Embryonic facial prominence (tissue), 1 donor: ENCODE measurements around the gene CRAMP1.
"Not testable (repeated sequence)": the region's sequence is repeated elsewhere in the genome, so short reads cannot be mapped to it uniquely, and the experiment has no call there.

Source experiments
- DNase-seq: peaks from one replicate; pipeline ENCODE4 v3.0.0-alpha.2; 2016; ENCODE audit errors: extremely low spot score

Gene CRAMP1

GRCh38 chr16:1612320-1613111 is at the start of gene CRAMP1:
Gene CRAMP1 (plus strand): TSS chr16:1612360. CDS start chr16:1614640, 2,280 bp downstream.
- no peak for DNase-seq

DNA sequence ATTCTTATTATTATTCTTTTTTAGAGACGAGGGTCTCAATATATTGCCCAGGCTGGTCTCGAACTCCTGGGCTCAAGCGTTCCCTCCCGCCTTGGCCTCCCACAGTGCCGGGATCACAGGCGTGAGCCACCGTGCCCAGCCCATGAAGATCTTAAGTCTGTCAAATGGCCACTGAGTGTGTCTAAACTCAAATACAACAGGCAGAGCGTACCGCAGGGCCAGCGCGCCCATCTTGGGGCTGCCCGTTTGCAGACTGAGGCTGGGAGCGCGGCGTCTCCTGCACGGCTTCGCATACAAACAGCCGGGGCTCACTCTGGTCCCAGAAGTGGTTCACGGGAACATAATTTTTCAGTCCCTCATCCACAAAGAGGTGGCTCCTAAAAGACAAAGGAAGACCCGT is 48.4 kb upstream of the CRAMP1 start:
- DNase-seq, result no peak

- DNase-seq, result no peak
Measured at GRCh38 chr16:1564325-1564724, 47.8 kb upstream of the CRAMP1 start.

GRCh38 chr16:1565083-1565805 is 46.9 kb upstream of the CRAMP1 start:
- DNase-seq, result no peak

GRCh38 chr16:1567988-1568387 is 44.2 kb upstream of the CRAMP1 start:
- no peak for DNase-seq

- no peak for DNase-seq
Measured at GRCh38 chr16:1571012-1571671, 41.0 kb upstream of the CRAMP1 start.

DNA sequence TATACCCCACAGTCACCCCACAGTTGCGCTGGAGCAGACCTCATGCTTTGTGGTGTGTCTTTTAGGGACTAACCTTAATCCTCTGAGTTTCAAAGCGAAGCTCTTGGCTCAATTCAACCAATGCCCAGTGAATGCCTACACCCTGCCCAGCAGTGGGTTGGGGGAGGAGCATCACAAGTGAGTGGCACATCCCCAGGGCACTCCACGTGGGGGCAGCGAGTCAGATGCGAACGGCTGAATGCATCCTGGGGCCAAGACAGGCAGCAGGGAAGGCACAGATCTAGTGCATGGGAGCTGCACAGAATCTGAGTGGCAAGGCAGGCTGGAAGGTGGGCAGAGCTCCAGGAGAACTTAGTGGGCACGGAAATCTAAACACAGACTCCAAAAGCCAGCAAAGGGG is 39.5 kb upstream of the CRAMP1 start:
- no peak for DNase-seq

DNA sequence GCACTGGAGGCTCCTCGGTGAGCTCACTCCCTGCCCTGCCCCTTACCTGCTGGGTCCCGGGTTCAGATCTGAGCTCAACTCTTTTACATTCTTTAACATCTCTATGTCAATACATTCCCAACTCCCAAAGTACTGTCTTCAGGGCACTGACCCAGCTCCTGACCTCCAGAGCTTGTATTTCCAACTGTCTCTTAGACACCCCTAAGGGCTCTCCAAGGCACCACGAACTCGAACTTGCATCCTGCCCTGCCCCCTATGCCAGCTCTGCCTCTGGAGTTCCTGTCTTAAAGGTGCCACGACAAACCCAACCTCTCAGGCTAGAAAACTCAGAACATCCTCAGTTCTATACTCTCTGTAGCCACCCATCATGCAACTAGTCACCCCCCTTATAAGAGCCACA is 38.9 kb upstream of the CRAMP1 start:
- no peak for DNase-seq

- DNase-seq, result no peak
Measured at GRCh38 chr16:1575578-1575977, 36.6 kb upstream of the CRAMP1 start.

DNA sequence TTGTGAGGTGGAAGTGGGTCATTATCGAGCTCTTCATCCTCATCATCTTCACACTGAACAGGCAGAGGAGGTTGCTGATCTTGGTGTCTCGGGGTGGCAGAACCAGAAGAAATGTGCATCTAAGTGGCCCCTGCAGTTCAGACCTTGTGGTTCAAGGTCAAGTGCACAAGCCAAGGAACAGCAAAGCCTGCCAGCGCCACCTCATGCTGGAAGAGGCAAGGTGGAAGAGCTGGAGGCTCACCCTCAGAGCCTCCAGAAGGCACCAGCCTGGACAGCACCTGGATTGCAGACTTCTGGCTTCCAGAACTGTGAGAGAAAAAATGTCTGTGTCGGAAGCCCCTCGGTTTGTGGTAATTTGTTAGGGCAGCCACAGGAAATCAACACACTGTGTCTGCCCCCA is 32.9 kb upstream of the CRAMP1 start:
- no peak for DNase-seq

GRCh38 chr16:1580256-1580655 is 31.9 kb upstream of the CRAMP1 start:
- DNase-seq, result no peak

DNA sequence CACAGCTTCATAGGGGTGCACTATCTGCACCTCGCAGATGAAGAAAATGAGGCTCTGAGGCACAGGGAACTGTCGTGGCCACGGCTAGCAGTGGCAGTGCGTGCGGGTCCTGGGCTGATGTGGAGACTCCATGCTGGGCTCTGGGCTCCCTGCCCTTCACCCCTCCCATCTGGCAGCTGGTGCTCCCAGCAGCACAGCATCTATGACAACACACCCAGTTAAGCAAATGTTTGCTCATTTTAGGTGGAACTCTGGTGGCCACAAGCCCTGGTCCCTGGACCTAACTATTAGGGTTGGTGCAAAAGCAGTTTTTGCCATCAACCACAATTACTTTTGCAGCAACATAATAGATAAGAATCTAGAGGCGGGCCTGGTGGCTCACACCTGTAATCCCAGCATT is 31.2 kb upstream of the CRAMP1 start:
- no peak for DNase-seq

DNA sequence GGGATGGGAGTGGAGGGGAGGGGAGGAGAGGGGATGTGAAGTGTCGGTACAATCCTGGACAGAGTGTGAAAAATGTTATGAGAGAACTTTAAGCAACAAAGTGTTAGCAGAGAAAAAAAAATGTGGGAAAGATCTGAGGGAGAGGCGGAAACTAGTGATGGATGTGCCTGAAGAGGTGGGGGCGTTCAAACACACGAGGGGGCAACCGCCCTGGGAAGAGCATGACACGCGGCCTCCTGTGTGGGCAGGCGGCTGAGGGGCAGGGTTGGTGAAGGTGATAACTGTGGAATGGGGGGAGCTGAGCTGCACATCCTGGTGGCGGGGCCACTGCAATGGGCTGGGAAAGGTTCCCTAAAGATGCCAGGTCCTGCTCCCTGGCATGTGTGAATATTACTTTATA is 30.4 kb upstream of the CRAMP1 start:
- DNase-seq, result no peak

DNA sequence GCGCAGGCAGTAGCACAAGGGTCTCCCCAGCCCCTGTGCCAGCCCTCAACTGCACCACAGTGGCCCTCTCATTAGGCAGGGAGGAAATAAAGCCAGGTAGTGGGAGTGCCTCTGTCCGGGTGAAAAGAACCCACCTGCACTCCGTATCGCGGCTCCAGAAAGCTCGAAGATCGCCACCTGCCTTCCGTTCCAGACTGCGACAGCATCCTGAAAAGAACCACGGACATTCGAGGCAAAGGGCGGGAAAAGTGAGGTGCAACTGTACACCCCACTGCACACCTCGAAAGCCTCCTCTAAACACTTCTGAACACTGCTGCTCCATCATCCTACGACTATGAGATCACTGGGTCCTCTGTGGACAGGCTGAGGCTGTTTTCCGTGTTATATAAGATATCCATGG is 29.0 kb upstream of the CRAMP1 start:
- no peak for DNase-seq

DNA sequence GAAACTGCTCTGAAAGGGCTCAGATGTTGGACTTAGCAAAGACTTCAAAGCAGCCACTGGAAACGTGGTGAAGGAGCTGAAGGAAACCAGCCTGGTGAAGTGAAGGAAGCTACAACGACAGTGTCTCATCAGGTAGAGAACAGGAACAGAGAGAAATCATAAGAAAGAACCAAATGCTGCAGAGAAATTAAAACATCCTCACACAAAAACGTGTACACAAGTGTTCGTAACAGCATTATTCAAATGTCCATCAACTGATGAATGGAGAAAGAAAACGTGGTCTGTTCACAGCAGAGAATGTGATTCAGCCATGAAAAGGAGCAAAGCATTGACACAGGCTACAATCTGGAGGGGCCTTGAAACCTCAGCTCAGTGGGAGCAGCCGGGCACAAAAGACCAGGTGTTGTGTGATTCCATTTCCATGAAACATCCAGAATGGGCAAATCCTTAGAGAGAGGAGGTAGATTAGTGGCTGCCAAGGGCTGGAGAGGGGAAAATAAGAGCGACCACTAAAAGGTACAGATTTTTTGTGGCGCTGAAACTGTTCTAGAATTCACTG is 27.2 kb upstream of the CRAMP1 start:
- no peak for DNase-seq

DNA sequence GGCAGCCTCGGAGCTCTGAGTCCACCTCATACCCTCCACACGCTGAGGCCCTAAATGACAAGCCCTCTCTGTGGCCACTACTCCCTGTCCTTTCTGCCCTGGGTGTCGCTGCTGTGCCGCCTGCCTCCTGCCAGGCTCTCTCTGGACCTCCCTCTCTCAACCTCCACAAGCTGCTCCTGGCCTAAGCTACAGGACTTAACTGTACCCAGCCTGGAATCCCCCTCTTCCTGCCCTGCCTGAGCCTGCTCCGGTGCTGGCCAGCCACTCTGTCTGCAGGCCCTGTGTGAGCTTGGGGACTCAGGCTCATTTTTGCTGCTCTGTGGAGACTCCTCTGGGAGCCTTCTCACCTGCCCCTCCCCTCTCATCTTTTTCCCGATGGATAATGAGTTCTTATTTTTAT is 21.8 kb upstream of the CRAMP1 start:
- no peak for DNase-seq

DNA sequence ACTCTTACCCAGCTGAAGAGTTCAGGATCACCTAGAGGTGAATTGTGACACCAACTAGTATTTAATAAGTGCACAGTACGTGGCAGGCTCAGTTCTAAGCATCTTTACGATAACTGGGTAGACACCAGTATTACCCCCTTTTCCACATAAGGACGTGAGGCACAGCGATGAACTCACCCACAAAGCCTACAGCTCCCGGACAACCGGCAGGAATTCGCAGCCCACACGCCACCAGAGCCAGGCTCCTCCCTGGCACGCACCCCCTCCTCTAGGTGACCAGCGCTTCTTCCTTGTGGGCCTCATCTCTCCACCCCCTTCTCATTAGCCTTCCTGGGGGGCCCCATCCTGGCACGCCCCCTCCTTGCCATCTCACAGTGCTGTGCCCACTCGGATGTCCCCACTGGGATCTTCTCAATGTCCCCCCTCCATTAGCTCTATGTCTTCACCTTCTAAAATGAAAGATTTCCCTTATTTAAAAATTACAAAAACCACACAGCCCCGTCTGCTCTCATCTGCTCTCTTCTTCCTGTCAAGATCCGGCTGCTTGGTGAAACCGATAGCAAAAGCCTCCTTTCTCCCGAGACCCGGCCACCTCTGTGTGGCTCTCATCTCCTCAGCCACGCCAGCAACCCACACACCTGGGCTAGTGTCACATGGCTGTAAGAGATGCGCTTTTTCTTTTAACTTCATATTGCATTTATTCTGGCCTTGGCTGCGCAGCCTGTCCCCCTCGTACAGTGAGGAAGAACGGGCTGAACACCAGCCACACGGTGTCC is 21.0 kb upstream of the CRAMP1 start:
- no peak for DNase-seq

DNA sequence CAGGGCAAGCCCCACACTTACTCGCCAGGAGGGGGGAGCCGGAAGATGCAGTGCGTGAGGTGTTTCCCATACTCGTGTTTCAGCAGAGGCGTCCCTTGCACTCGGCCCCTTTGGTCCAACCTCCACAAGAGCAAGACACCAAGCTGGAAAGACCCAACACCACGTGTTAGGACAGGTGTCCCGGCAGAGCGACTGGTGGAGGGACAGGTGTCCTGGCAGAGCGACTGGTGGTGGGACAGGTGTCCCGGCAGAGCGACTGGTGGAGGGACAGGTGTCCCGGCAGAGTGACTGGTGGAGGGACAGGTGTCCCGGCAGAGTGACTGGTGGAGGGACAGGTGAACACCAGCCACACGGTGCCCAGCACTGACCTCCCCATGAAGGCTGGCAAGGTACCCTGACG is 19.7 kb upstream of the CRAMP1 start:
- DNase-seq, result no peak

DNA sequence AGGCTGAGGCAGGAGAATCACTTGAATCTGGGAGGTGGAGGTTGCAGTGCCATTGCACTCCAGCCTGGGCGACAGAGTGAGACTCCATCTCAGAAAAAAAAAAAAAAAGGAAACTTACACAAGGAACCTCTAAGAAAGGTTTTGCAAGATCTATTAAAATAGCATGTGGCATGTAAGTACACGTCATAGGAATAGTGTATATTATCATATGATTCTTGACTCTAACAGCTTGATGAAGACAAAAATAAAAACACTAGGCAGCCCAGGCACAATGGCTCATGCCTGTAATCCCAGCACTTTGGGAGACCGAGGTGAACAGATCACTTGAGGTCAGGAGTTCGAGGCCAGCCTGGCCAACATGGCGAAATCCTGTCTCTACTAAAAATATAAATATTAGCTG is 16.6 kb upstream of the CRAMP1 start:
- DNase-seq, result not testable (repeated sequence)

GRCh38 chr16:1596516-1596915 is 15.6 kb upstream of the CRAMP1 start:
- no peak for DNase-seq

DNA sequence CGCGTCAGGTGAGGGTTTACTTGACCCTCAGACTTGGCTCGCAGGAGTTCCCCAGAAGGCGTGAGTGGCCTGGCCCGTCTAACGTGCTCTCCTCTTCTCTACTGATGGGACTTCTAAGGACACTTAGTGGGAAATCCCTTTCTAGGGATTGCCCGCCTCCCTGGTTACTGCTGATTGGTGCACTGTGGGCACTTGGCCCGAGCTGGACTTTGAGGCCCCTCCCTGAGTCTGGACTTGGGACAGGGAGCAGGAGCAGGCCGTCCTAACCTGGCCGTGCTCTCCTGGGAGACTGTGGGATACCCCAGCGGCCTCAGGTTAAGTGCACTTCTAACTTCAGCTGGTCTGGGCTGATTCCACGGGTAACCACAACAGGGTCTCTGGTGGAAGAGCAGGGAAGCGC is 15.0 kb upstream of the CRAMP1 start:
- no peak for DNase-seq

GRCh38 chr16:1601031-1601430 is 11.1 kb upstream of the CRAMP1 start:
- DNase-seq, result no peak
